GM12878 (cell line): ENCODE measurements around the gene KCNJ12.
"Not testable (repeated sequence)": the region's sequence is repeated elsewhere in the genome, so short reads cannot be mapped to it uniquely, and the experiment has no call there.

Source experiments
- BCL11A ChIP-seq: IDR thresholded peaks from 2 replicates; pipeline ENCODE4 v1.6.1; 2011; ENCODE audit warnings: low read depth, low read length
- BMI1 ChIP-seq: fragments of 450-650 bp; IDR thresholded peaks from 2 replicates; pipeline ENCODE4 v1.6.1; 2016; ENCODE audit warnings: mild to moderate bottlenecking, moderate library complexity, borderline replicate concordance
- CHD2 ChIP-seq: IDR thresholded peaks from 2 replicates; pipeline ENCODE4 v1.6.1; 2011; ENCODE audit warnings: low read depth, low read length, improper control_type of control experiment, borderline replicate concordance
- CTCF ChIP-seq, 3 experiments: IDR thresholded peaks in 2 of 3; conservative IDR thresholded peaks in 1 of 3; 2 replicates each; pipeline ENCODE4 v1.5.1; 2011; ENCODE audit warnings: low read depth in 3 of 3, low read length in 3 of 3, mild to moderate bottlenecking in 3 of 3, control low read depth in 2 of 3, moderate library complexity in 2 of 3, inconsistent platforms in 1 of 3, mixed read lengths in 1 of 3; ENCODE audit not compliant: control insufficient read depth in 2 of 3, insufficient read depth in 1 of 3; ENCODE audit errors: extremely low read depth in 1 of 3
- FOXM1 ChIP-seq: IDR thresholded peaks from 2 replicates; pipeline ENCODE4 v1.6.1; 2012; ENCODE audit warnings: low read depth, mild to moderate bottlenecking, inconsistent platforms, low read length, moderate library complexity
- JUNB ChIP-seq: IDR thresholded peaks from 2 replicates; pipeline ENCODE4 v1.6.1; 2016; ENCODE audit warnings: antibody characterized with exemption, mild to moderate bottlenecking
- MEF2A ChIP-seq: IDR thresholded peaks from 2 replicates; pipeline ENCODE4 v1.6.1; 2011; ENCODE audit warnings: low read depth, mild to moderate bottlenecking, low read length, moderate library complexity; ENCODE audit not compliant: insufficient read depth
- MTA3 ChIP-seq: IDR thresholded peaks from 2 replicates; pipeline ENCODE4 v1.6.1; 2012; ENCODE audit warnings: low read length, inconsistent platforms, borderline replicate concordance
- NR2C2 ChIP-seq: IDR thresholded peaks from 2 replicates; pipeline ENCODE4 v1.6.1; 2011; ENCODE audit warnings: borderline replicate concordance, low read depth; ENCODE audit not compliant: control insufficient read depth, insufficient read length
- POLR2A ChIP-seq: IDR thresholded peaks from 2 replicates; pipeline ENCODE4 v1.6.1; 2011; ENCODE audit warnings: low read depth, mild to moderate bottlenecking, low read length
- POLR2AphosphoS5 ChIP-seq: IDR thresholded peaks from 2 replicates; pipeline ENCODE4 v1.6.1; 2011; ENCODE audit warnings: mild to moderate bottlenecking, low read length, inconsistent platforms
- SIN3A ChIP-seq: IDR thresholded peaks from 2 replicates; pipeline ENCODE4 v1.6.1; 2012; ENCODE audit warnings: low read depth, low read length, improper control_type of control experiment
- SRF ChIP-seq, 2 experiments: IDR thresholded peaks; 2 replicates each; pipeline ENCODE4 v1.6.1; 2011; ENCODE audit warnings: low read depth in 2 of 2, low read length in 2 of 2, mild to moderate bottlenecking in 1 of 2, moderate library complexity in 1 of 2
- TAF1 ChIP-seq: IDR thresholded peaks from 2 replicates; pipeline ENCODE4 v1.6.1; 2011; ENCODE audit warnings: mild to moderate bottlenecking, low read depth, low read length, borderline replicate concordance

GRCh38 chr17:21421421-21422310, 45.5 kb downstream of the KCNJ12 start:
- not testable (repeated sequence) for TF ChIP-seq MTA3; JUNB; BMI1; CTCF (IDR thresholded peaks at IDR 0.05 in 2 of 3, conservative IDR thresholded peaks at IDR 0.05 in 1 of 3; ENCODE audit: control insufficient read depth in 2 of 3, extremely low read depth in 1 of 3, insufficient read depth in 1 of 3, low read depth in 3 of 3, low read length in 3 of 3); FOXM1; SRF (IDR thresholded peaks at IDR 0.05; ENCODE audit: low read depth in 2 of 2, low read length in 2 of 2); POLR2AphosphoS5; BCL11A; CHD2; MEF2A; NR2C2; TAF1; SIN3A; POLR2A
